SK-N-SH (cell line): Measurements from ENCODE around the gene NCS1. TPM values are rescaled to one million over a fixed set of nuclear protein-coding genes. Genes with fewer than 3 reads are reported as not detected.

ENCODE experiments used
- CTCF ChIA-PET: fragments of 300-600, 350-600 bp; formaldehyde crosslinking; extraction: SDS; loops from one replicate; lab custom pipeline; 2021; lab: Yijun Ruan, JAX
- POLR2A ChIA-PET: fragments of 350-600 bp; sonication (Branson Sonifier 250); formaldehyde crosslinking; extraction: SDS; loops from one replicate; lab custom pipeline; 2020; ENCODE audit warnings: antibody characterized with exemption, inconsistent platforms; lab: Yijun Ruan, JAX
- DNase-seq: peaks from one replicate; pipeline ENCODE4 v3.0.0; 2012
- H2AFZ ChIP-seq: fragments of 200-600 bp; sonication (generic); 2 replicates; pipeline ENCODE4 v1.8.1; 2016; ENCODE audit warnings: antibody characterized with exemption, mild to moderate bottlenecking, low read depth
- H3F3A ChIP-seq: fragments of 200-600 bp; sonication (generic); replicated peaks from 2 replicates; pipeline ENCODE3; 2016; ENCODE audit warnings: antibody characterized with exemption, mild to moderate bottlenecking; ENCODE audit not compliant: insufficient read depth
- H3K27ac ChIP-seq, 2 experiments: fragments of 200-500 bp in 1 of 2; fragments of 200-600 bp in 1 of 2; sonication (Bioruptor generic) in 1 of 2; sonication (generic), shearing (Covaris generic) in 1 of 2; 2 replicates each; pipeline versions ENCODE4 v1.5.1 to v1.6.1; 2014 to 2016; ENCODE audit warnings: low read depth in 2 of 2, inconsistent platforms in 1 of 2, low read length in 1 of 2, mild to moderate bottlenecking in 1 of 2, mixed read lengths in 1 of 2
- H3K27me3 ChIP-seq: fragments of 200-600 bp; sonication (generic), shearing (Covaris generic); 2 replicates; pipeline ENCODE4 v1.6.1; 2016; ENCODE audit warnings: mixed run types; ENCODE audit not compliant: insufficient read depth
- H3K36me3 ChIP-seq, 2 experiments: fragments of 200-500 bp in 1 of 2; fragments of 200-600 bp in 1 of 2; sonication (Bioruptor generic) in 1 of 2; sonication (generic) in 1 of 2; replicated peaks in 1 of 2; 2 replicates each; pipeline versions ENCODE3 to v1.5.1; 2014 to 2016; ENCODE audit warnings: low read length in 1 of 2, mild to moderate bottlenecking in 1 of 2; ENCODE audit not compliant: insufficient read depth in 2 of 2, control insufficient read depth in 1 of 2
- H3K4me1 ChIP-seq, 2 experiments: fragments of 200-500 bp in 1 of 2; fragments of 200-600 bp in 1 of 2; sonication (Bioruptor generic) in 1 of 2; sonication (generic), shearing (Covaris generic) in 1 of 2; 2 replicates each; pipeline versions ENCODE4 v1.5.1 to v1.6.1; 2014 to 2016; ENCODE audit warnings: low read depth in 1 of 2, low read length in 1 of 2, mixed run types in 1 of 2; ENCODE audit not compliant: insufficient read depth in 2 of 2, control insufficient read depth in 1 of 2
- H3K4me2 ChIP-seq: fragments of 200-600 bp; sonication (generic), shearing (Covaris generic); 2 replicates; pipeline ENCODE4 v1.6.1; 2017; ENCODE audit warnings: mixed run types
- H3K4me3 ChIP-seq, 2 experiments: fragments of 200-500 bp in 1 of 2; fragments of 200-600 bp in 1 of 2; sonication (Bioruptor generic) in 1 of 2; sonication (generic), shearing (Covaris generic) in 1 of 2; 2 replicates each; pipeline versions ENCODE4 v1.5.1 to v1.8.1; 2014 to 2016; ENCODE audit warnings: low read depth in 2 of 2, inconsistent platforms in 1 of 2, low read length in 1 of 2, mild to moderate bottlenecking in 1 of 2, mixed read lengths in 1 of 2, moderate library complexity in 1 of 2
- H3K79me2 ChIP-seq: fragments of 200-600 bp; sonication (generic); 2 replicates; pipeline ENCODE4 v1.8.1; 2017; ENCODE audit warnings: mild to moderate bottlenecking; ENCODE audit not compliant: insufficient read depth
- H3K9ac ChIP-seq: fragments of 200-600 bp; sonication (generic); 2 replicates; pipeline ENCODE4 v1.6.1; 2017; ENCODE audit warnings: mixed run types
- H3K9me2 ChIP-seq: fragments of 200-600 bp; sonication (generic); 2 replicates; pipeline ENCODE4 v1.6.1; 2017; ENCODE audit warnings: mixed run types
- H3K9me3 ChIP-seq: fragments of 200-600 bp; sonication (generic); 2 replicates; pipeline ENCODE4 v1.6.1; 2017; ENCODE audit warnings: mixed run types, mild to moderate bottlenecking, moderate library complexity
- H4K20me1 ChIP-seq: fragments of 200-600 bp; sonication (generic); 2 replicates; pipeline ENCODE4 v1.6.1; 2017; ENCODE audit warnings: mild to moderate bottlenecking, mixed run types; ENCODE audit not compliant: insufficient read depth
- CHD2 ChIP-seq: fragments of 150-350 bp; IDR thresholded peaks from 2 replicates; pipeline ENCODE4 v1.6.1; 2018; ENCODE audit warnings: low read length; ENCODE audit not compliant: partially characterized antibody
- EP300 ChIP-seq, 2 experiments: IDR thresholded peaks; 2 replicates each; pipeline versions ENCODE4 v1.4.0 to v1.6.1; 2012; ENCODE audit warnings: borderline replicate concordance in 1 of 2, low read depth in 1 of 2, low read length in 1 of 2
- FOSL2 ChIP-seq: IDR thresholded peaks from 2 replicates; pipeline ENCODE4 v1.4.0; 2012; ENCODE audit warnings: low read depth, mild to moderate bottlenecking, moderate library complexity, borderline replicate concordance
- FOXM1 ChIP-seq: IDR thresholded peaks from 2 replicates; pipeline ENCODE4 v1.4.0; 2012; ENCODE audit warnings: low read depth, mild to moderate bottlenecking
- GATA2 ChIP-seq: sonication (generic); formaldehyde crosslinking; IDR thresholded peaks from 2 replicates; pipeline ENCODE4 v1.5.0; 2020; ENCODE audit warnings: mild to moderate bottlenecking, missing genetic modification reagents
- MEF2A ChIP-seq: IDR thresholded peaks from 2 replicates; pipeline ENCODE4 v1.4.0; 2012; ENCODE audit warnings: low read depth, borderline replicate concordance
- NFIC ChIP-seq: IDR thresholded peaks from 2 replicates; pipeline ENCODE4 v1.4.0; 2012; ENCODE audit warnings: borderline replicate concordance
- POLR2AphosphoS5 ChIP-seq: IDR thresholded peaks from 2 replicates; pipeline ENCODE4 v1.6.1; 2012; ENCODE audit warnings: low read depth, low read length
- RAD21 ChIP-seq: IDR thresholded peaks from 2 replicates; pipeline ENCODE4 v1.6.1; 2012; ENCODE audit warnings: mild to moderate bottlenecking, low read length
- RCOR1 ChIP-seq: fragments of 150-350 bp; IDR thresholded peaks from 2 replicates; pipeline ENCODE4 v1.6.1; 2017; ENCODE audit warnings: antibody characterized with exemption, low read length
- SIN3A ChIP-seq: IDR thresholded peaks from 2 replicates; pipeline ENCODE4 v1.6.1; 2012; ENCODE audit warnings: low read depth, mild to moderate bottlenecking, low read length, moderate library complexity, borderline replicate concordance
- TAF1 ChIP-seq: IDR thresholded peaks from 2 replicates; pipeline ENCODE4 v1.6.1; 2012; ENCODE audit warnings: low read depth, mild to moderate bottlenecking, low read length, moderate library complexity, borderline replicate concordance
- WGBS: methylation state at CpG from one replicate; pipeline ENCODE4 v1.1.6; 2017; ENCODE audit warnings: low lambda C conversion rate; 5-methylcytosine and 5-hydroxymethylcytosine counted together
- polyA plus RNA-seq, 3 experiments: library from polyadenylated mRNA; depleted of rRNA; stranded (reverse); fragments of >200 nt; gene quantifications; 2 replicates each; pipeline ENCODE4 v1.2.3, GENCODE V29; 2012
- TF ChIP-seq, protein P1 (sequence below): IDR thresholded peaks from 2 replicates; pipeline ENCODE4 v1.4.0; 2012; ENCODE audit warnings: low read depth, borderline replicate concordance
- TF ChIP-seq, protein P2 (sequence below): IDR thresholded peaks from 2 replicates; pipeline ENCODE4 v1.4.0; 2012; ENCODE audit warnings: low read depth, borderline replicate concordance
- TF ChIP-seq, protein P3 (sequence below): fragments of 150-350 bp; IDR thresholded peaks from 2 replicates; pipeline ENCODE4 v1.6.1; 2016; ENCODE audit warnings: mild to moderate bottlenecking, low read depth, low read length
- TF ChIP-seq, protein P4 (sequence below): IDR thresholded peaks from 2 replicates; pipeline ENCODE4 v1.6.1; 2012; ENCODE audit warnings: mild to moderate bottlenecking, low read depth, low read length, moderate library complexity
- TF ChIP-seq, protein P5 (sequence below): fragments of 200-600 bp; sonication (generic); IDR thresholded peaks from 2 replicates; pipeline ENCODE4 v1.6.1; 2017; ENCODE audit warnings: antibody characterized with exemption, mild to moderate bottlenecking, moderate library complexity
- TF ChIP-seq, protein P6 (sequence below): IDR thresholded peaks from 2 replicates; pipeline ENCODE4 v1.4.0; 2012; ENCODE audit warnings: low read depth
- TF ChIP-seq, protein P7 (sequence below): fragments of 150-350 bp; IDR thresholded peaks from 2 replicates; pipeline ENCODE4 v1.6.1; 2017; ENCODE audit warnings: antibody characterized with exemption, low read length, low read depth, borderline replicate concordance
- TF ChIP-seq, protein P8 (sequence below): IDR thresholded peaks from 2 replicates; pipeline ENCODE4; 2012

The NCS1 gene
- polyA plus RNA-seq, 1 of the 3 experiments (the other 2 are of a cell fraction) = 40.6 TPM

DNA sequence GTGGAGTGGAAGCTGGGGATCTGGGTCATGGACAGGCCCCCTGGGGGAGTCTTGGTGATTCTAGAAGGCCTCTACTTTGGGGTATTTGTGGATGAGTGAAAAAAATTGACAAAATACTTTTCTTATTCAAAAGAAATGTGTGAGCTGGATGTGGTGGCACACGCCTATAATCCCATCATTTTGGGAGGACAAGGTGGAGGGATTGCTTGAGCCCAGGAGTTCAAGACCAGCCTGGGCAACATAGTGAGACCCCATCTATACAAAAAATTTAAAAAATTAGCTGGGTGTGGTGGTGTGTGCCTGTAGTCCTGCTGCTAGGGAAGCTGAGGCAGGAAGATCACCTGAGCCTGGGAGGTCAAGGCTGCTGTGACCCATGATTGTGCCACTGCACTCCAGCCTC, 6.6 kb upstream of the NCS1 start:
- Histone ChIP-seq H2AFZ (no peak overlapping the region), H3F3A (no peaks in the 10 kb centered on the region), H4K20me1 (no peaks in the 10 kb centered on the region), H3K4me3 (no peak overlapping the region), H3K4me2 (no peak overlapping the region), H3K79me2 (no peaks in the 10 kb centered on the region), H3K9ac (no peak overlapping the region), H3K4me1 (no peaks in the 10 kb centered on the region), H3K27ac (no peak overlapping the region), H3K9me3 (no peaks in the 10 kb centered on the region), H3K36me3 (no peaks in the 10 kb centered on the region), H3K27me3 (no peaks in the 10 kb centered on the region), H3K9me2 (no peaks in the 10 kb centered on the region)
- ChIA-PET POLR2A (no interaction called here), CTCF (interaction anchor here (0.6 to 1.7 kb wide), 7 partner anchors 8 to 1077 kb away, joined by 3 to 5 read pairs (median 3); no protein-coding TSS in a partner anchor)
- 94% methylated on average over 1 of the region's 1 CpG for WGBS
- no peak for DNase-seq
- TF ChIP-seq RAD21 (no peak), EP300 (IDR thresholded peaks at IDR 0.05; ENCODE audit: borderline replicate concordance in 1 of 2, low read depth in 1 of 2, low read length in 1 of 2) (no peak), NFIC (no peak), FOXM1 (no peak), CHD2 (no peak), MEF2A (no peak), SIN3A (no peak), FOSL2 (no peak), TAF1 (no peak), GATA2 (CRISPR knock-in tag) (no peak), POLR2AphosphoS5 (no peak), RCOR1 (no peak)
- TF ChIP-seq, protein P1, sequence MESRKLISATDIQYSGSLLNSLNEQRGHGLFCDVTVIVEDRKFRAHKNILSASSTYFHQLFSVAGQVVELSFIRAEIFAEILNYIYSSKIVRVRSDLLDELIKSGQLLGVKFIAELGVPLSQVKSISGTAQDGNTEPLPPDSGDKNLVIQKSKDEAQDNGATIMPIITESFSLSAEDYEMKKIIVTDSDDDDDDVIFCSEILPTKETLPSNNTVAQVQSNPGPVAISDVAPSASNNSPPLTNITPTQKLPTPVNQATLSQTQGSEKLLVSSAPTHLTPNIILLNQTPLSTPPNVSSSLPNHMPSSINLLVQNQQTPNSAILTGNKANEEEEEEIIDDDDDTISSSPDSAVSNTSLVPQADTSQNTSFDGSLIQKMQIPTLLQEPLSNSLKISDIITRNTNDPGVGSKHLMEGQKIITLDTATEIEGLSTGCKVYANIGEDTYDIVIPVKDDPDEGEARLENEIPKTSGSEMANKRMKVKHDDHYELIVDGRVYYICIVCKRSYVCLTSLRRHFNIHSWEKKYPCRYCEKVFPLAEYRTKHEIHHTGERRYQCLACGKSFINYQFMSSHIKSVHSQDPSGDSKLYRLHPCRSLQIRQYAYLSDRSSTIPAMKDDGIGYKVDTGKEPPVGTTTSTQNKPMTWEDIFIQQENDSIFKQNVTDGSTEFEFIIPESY = no peak
- TF ChIP-seq, protein P2, sequence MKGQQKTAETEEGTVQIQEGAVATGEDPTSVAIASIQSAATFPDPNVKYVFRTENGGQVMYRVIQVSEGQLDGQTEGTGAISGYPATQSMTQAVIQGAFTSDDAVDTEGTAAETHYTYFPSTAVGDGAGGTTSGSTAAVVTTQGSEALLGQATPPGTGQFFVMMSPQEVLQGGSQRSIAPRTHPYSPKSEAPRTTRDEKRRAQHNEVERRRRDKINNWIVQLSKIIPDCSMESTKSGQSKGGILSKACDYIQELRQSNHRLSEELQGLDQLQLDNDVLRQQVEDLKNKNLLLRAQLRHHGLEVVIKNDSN = no peak
- TF ChIP-seq, protein P3, sequence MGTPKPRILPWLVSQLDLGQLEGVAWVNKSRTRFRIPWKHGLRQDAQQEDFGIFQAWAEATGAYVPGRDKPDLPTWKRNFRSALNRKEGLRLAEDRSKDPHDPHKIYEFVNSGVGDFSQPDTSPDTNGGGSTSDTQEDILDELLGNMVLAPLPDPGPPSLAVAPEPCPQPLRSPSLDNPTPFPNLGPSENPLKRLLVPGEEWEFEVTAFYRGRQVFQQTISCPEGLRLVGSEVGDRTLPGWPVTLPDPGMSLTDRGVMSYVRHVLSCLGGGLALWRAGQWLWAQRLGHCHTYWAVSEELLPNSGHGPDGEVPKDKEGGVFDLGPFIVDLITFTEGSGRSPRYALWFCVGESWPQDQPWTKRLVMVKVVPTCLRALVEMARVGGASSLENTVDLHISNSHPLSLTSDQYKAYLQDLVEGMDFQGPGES = no peak
- TF ChIP-seq, protein P4, sequence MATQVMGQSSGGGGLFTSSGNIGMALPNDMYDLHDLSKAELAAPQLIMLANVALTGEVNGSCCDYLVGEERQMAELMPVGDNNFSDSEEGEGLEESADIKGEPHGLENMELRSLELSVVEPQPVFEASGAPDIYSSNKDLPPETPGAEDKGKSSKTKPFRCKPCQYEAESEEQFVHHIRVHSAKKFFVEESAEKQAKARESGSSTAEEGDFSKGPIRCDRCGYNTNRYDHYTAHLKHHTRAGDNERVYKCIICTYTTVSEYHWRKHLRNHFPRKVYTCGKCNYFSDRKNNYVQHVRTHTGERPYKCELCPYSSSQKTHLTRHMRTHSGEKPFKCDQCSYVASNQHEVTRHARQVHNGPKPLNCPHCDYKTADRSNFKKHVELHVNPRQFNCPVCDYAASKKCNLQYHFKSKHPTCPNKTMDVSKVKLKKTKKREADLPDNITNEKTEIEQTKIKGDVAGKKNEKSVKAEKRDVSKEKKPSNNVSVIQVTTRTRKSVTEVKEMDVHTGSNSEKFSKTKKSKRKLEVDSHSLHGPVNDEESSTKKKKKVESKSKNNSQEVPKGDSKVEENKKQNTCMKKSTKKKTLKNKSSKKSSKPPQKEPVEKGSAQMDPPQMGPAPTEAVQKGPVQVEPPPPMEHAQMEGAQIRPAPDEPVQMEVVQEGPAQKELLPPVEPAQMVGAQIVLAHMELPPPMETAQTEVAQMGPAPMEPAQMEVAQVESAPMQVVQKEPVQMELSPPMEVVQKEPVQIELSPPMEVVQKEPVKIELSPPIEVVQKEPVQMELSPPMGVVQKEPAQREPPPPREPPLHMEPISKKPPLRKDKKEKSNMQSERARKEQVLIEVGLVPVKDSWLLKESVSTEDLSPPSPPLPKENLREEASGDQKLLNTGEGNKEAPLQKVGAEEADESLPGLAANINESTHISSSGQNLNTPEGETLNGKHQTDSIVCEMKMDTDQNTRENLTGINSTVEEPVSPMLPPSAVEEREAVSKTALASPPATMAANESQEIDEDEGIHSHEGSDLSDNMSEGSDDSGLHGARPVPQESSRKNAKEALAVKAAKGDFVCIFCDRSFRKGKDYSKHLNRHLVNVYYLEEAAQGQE = no peak
- TF ChIP-seq, protein P5, sequence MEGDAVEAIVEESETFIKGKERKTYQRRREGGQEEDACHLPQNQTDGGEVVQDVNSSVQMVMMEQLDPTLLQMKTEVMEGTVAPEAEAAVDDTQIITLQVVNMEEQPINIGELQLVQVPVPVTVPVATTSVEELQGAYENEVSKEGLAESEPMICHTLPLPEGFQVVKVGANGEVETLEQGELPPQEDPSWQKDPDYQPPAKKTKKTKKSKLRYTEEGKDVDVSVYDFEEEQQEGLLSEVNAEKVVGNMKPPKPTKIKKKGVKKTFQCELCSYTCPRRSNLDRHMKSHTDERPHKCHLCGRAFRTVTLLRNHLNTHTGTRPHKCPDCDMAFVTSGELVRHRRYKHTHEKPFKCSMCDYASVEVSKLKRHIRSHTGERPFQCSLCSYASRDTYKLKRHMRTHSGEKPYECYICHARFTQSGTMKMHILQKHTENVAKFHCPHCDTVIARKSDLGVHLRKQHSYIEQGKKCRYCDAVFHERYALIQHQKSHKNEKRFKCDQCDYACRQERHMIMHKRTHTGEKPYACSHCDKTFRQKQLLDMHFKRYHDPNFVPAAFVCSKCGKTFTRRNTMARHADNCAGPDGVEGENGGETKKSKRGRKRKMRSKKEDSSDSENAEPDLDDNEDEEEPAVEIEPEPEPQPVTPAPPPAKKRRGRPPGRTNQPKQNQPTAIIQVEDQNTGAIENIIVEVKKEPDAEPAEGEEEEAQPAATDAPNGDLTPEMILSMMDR = no peak
- TF ChIP-seq, protein P6, sequence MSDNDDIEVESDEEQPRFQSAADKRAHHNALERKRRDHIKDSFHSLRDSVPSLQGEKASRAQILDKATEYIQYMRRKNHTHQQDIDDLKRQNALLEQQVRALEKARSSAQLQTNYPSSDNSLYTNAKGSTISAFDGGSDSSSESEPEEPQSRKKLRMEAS = no peak
- TF ChIP-seq, protein P7, sequence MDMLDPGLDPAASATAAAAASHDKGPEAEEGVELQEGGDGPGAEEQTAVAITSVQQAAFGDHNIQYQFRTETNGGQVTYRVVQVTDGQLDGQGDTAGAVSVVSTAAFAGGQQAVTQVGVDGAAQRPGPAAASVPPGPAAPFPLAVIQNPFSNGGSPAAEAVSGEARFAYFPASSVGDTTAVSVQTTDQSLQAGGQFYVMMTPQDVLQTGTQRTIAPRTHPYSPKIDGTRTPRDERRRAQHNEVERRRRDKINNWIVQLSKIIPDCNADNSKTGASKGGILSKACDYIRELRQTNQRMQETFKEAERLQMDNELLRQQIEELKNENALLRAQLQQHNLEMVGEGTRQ = no peak
- TF ChIP-seq, protein P8, sequence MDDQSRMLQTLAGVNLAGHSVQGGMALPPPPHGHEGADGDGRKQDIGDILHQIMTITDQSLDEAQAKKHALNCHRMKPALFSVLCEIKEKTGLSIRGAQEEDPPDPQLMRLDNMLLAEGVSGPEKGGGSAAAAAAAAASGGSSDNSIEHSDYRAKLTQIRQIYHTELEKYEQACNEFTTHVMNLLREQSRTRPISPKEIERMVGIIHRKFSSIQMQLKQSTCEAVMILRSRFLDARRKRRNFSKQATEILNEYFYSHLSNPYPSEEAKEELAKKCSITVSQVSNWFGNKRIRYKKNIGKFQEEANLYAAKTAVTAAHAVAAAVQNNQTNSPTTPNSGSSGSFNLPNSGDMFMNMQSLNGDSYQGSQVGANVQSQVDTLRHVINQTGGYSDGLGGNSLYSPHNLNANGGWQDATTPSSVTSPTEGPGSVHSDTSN = no peak
